ENCODE results near the gene ARGFX.
"Not testable (repeated sequence)": the region's sequence is repeated elsewhere in the genome, so short reads cannot be mapped to it uniquely, and the experiment has no call there.

The ARGFX gene

GRCh38 chr3:121598564-121598963 lies 30.8 kb downstream of the ARGFX start:
- TF ChIP-seq CTCF (IDR thresholded peaks at IDR 0.05; ENCODE audit: insufficient read depth, low read depth, low read length, missing control alignments) = no peak
- no peak overlapping the region for H3K4me3 ChIP-seq (ENCODE audit: low read length)
- DNase-seq (ENCODE audit: low read depth) = no peak

DNA sequence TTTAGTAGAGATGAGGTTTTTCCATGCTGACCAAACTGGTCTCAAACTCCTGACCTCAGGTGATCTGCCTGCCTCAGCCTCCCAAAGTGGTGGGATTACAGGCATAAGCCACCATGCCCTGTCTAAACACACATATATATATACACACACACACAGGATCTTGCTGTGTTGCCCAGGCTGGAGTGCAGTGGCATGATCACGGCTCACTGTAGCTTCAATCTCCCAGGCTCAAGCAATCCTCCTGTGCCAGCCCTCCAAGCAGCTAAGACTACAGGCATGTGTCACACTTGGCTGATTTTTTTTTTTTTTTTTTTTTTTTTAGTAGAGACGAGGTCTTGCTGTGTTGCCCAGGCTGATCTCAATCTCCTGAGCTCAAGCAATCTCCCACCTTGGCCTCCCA lies 32.2 kb downstream of the ARGFX start:
- DNase-seq (ENCODE audit: low read depth); H3K4me3 ChIP-seq (ENCODE audit: low read length): not testable (repeated sequence)

GRCh38 chr3:121601212-121601812 lies 33.6 kb downstream of the ARGFX start:
- TF ChIP-seq CTCF (IDR thresholded peaks at IDR 0.05; ENCODE audit: insufficient read depth, low read depth, low read length, missing control alignments) = no peak
- H3K4me3 ChIP-seq (ENCODE audit: low read length) = no peak overlapping the region
- no peak for DNase-seq (ENCODE audit: low read depth)

GRCh38 chr3:121604759-121605158 lies 37.0 kb downstream of the ARGFX start:
- no peak for DNase-seq (ENCODE audit: low read depth)
- TF ChIP-seq CTCF (IDR thresholded peaks at IDR 0.05; ENCODE audit: insufficient read depth, low read depth, low read length, missing control alignments) = no peak
- no peak overlapping the region for H3K4me3 ChIP-seq (ENCODE audit: low read length)

DNA sequence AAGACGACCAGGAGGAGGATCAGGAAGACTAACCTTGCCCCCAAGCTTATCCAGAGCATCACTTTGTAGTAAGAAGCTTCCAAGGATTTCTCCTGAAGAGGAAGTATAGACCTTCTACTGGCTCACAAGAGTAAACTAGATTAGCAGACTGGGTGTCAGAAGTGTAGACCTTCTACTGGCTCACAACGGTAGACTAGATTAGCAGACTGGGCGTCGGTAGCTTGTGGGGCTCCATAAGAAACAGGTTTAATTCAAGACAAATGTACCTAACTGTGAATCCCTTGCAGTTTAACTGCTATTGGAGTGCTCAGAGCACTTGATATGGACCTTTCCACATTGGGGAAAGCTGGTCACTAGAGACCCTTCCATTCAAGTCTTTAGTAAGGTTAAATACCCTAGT lies 38.4 kb downstream of the ARGFX start:
- H3K4me3 ChIP-seq (ENCODE audit: low read length) = no peak overlapping the region
- no peak for TF ChIP-seq CTCF (IDR thresholded peaks at IDR 0.05; ENCODE audit: insufficient read depth, low read depth, low read length, missing control alignments)
- no peak for DNase-seq (ENCODE audit: low read depth)

All from epithelial cell of esophagus (primary cell).